Activated naive CD8-positive, alpha-beta T cell (primary cell): ENCODE data around the gene DPP8.
A peak's percentile ranks its signal among the peaks of the same experiment; 100 is the strongest.

Experiments
- H3K27ac Mint-ChIP-seq: one replicate; pipeline ENCODE4 v1.8.0; 2021; ENCODE audit warnings: mixed read lengths
- H3K27me3 Mint-ChIP-seq: one replicate; pipeline ENCODE4 v1.8.0; 2021; ENCODE audit warnings: mixed read lengths
- H3K36me3 Mint-ChIP-seq: one replicate; pipeline ENCODE4 v1.8.0; 2021; ENCODE audit warnings: mixed read lengths
- H3K4me1 Mint-ChIP-seq: one replicate; pipeline ENCODE4 v1.8.0; 2021; ENCODE audit warnings: low read depth, mixed read lengths
- H3K4me3 Mint-ChIP-seq: one replicate; pipeline ENCODE4 v1.8.0; 2021; ENCODE audit warnings: mild to moderate bottlenecking, mixed read lengths
- H3K9me3 Mint-ChIP-seq: one replicate; pipeline ENCODE4 v1.8.0; 2021; ENCODE audit warnings: low read depth, mixed read lengths

DPP8 gene

GRCh38 chr15:65423976-65424679 is 93.4 kb downstream of the DPP8 start:
- Mint-ChIP-seq H3K9me3 (no peaks in the 10 kb centered on the region), H3K27me3 (peaks cover 41% of the 10 kb centered on the region), H3K4me1 (peaks cover 13% of the 10 kb centered on the region), H3K27ac (no peak overlapping the region), H3K36me3 (peaks cover 5% of the 10 kb centered on the region), H3K4me3 (peak overlapping the region; percentile 92)

- peaks cover 13% of the 10 kb centered on the region for H3K4me1 Mint-ChIP-seq
- H3K36me3 Mint-ChIP-seq: peaks cover 5% of the 10 kb centered on the region
- peak overlapping the region; percentile 28 for H3K27ac Mint-ChIP-seq
- H3K4me3 Mint-ChIP-seq: peak overlapping the region; percentile 92
- H3K27me3 Mint-ChIP-seq: peaks cover 44% of the 10 kb centered on the region
- H3K9me3 Mint-ChIP-seq: no peaks in the 10 kb centered on the region
Measured at GRCh38 chr15:65423150-65423975, 94.1 kb downstream of the DPP8 start.

- Mint-ChIP-seq H3K36me3 (peaks cover 5% of the 10 kb centered on the region), H3K4me1 (peaks cover 13% of the 10 kb centered on the region), H3K27ac (no peak overlapping the region), H3K27me3 (peaks cover 51% of the 10 kb centered on the region), H3K4me3 (peak overlapping the region; percentile 84), H3K9me3 (no peaks in the 10 kb centered on the region)
Measured at GRCh38 chr15:65421360-65422215, 95.9 kb downstream of the DPP8 start.

GRCh38 chr15:65420975-65421359 is 96.5 kb downstream of the DPP8 start:
- Mint-ChIP-seq H3K4me1 (peaks cover 13% of the 10 kb centered on the region), H3K9me3 (no peaks in the 10 kb centered on the region), H3K27me3 (peaks cover 51% of the 10 kb centered on the region), H3K36me3 (peaks cover 5% of the 10 kb centered on the region), H3K4me3 (peak overlapping the region; percentile 52), H3K27ac (no peak overlapping the region)

GRCh38 chr15:65418596-65418995 is 98.9 kb downstream of the DPP8 start:
- Mint-ChIP-seq H3K4me1 (peaks cover 13% of the 10 kb centered on the region), H3K27ac (no peak overlapping the region), H3K4me3 (no peak overlapping the region), H3K27me3 (peaks cover 33% of the 10 kb centered on the region), H3K36me3 (peaks cover 5% of the 10 kb centered on the region), H3K9me3 (no peaks in the 10 kb centered on the region)

- Mint-ChIP-seq H3K36me3 (peaks cover 2% of the 10 kb centered on the region), H3K9me3 (no peaks in the 10 kb centered on the region), H3K4me3 (no peak overlapping the region), H3K4me1 (peaks cover 5% of the 10 kb centered on the region), H3K27ac (no peak overlapping the region), H3K27me3 (peaks cover 24% of the 10 kb centered on the region)
Measured at GRCh38 chr15:65416845-65417416, 100.6 kb downstream of the DPP8 start.

- Mint-ChIP-seq H3K4me1 (no peaks in the 10 kb centered on the region), H3K27ac (no peak overlapping the region), H3K27me3 (peaks cover 26% of the 10 kb centered on the region), H3K9me3 (no peaks in the 10 kb centered on the region), H3K4me3 (no peak overlapping the region), H3K36me3 (no peaks in the 10 kb centered on the region)
Measured at GRCh38 chr15:65414841-65415621, 102.5 kb downstream of the DPP8 start.

GRCh38 chr15:65413760-65414144 is 103.7 kb downstream of the DPP8 start:
- H3K27ac Mint-ChIP-seq: no peak overlapping the region
- H3K36me3 Mint-ChIP-seq: no peaks in the 10 kb centered on the region
- H3K4me1 Mint-ChIP-seq: no peaks in the 10 kb centered on the region
- no peaks in the 10 kb centered on the region for H3K9me3 Mint-ChIP-seq
- H3K4me3 Mint-ChIP-seq: no peak overlapping the region
- peaks cover 22% of the 10 kb centered on the region for H3K27me3 Mint-ChIP-seq

- no peak overlapping the region for H3K4me3 Mint-ChIP-seq
- no peaks in the 10 kb centered on the region for H3K9me3 Mint-ChIP-seq
- H3K27ac Mint-ChIP-seq: no peak overlapping the region
- H3K36me3 Mint-ChIP-seq: no peaks in the 10 kb centered on the region
- H3K4me1 Mint-ChIP-seq: no peaks in the 10 kb centered on the region
- H3K27me3 Mint-ChIP-seq: peaks cover 19% of the 10 kb centered on the region
Measured at GRCh38 chr15:65413051-65413759, 104.3 kb downstream of the DPP8 start.

GRCh38 chr15:65412556-65412955 is 104.9 kb downstream of the DPP8 start:
- Mint-ChIP-seq H3K4me1 (no peaks in the 10 kb centered on the region), H3K36me3 (no peaks in the 10 kb centered on the region), H3K4me3 (no peak overlapping the region), H3K27ac (no peak overlapping the region), H3K27me3 (peaks cover 19% of the 10 kb centered on the region), H3K9me3 (no peaks in the 10 kb centered on the region)

- no peaks in the 10 kb centered on the region for H3K36me3 Mint-ChIP-seq
- no peak overlapping the region for H3K27ac Mint-ChIP-seq
- no peaks in the 10 kb centered on the region for H3K4me1 Mint-ChIP-seq
- no peak overlapping the region for H3K4me3 Mint-ChIP-seq
- peaks cover 11% of the 10 kb centered on the region for H3K27me3 Mint-ChIP-seq
- H3K9me3 Mint-ChIP-seq: no peaks in the 10 kb centered on the region
Measured at GRCh38 chr15:65411465-65412071, 105.9 kb downstream of the DPP8 start.

- Mint-ChIP-seq H3K4me1 (no peaks in the 10 kb centered on the region), H3K36me3 (no peaks in the 10 kb centered on the region), H3K27ac (no peak overlapping the region), H3K9me3 (no peaks in the 10 kb centered on the region), H3K4me3 (no peak overlapping the region), H3K27me3 (peaks cover 10% of the 10 kb centered on the region)
Measured at GRCh38 chr15:65410972-65411371, 106.5 kb downstream of the DPP8 start.

GRCh38 chr15:65410036-65410435 is 107.5 kb downstream of the DPP8 start:
- Mint-ChIP-seq H3K4me1 (no peaks in the 10 kb centered on the region), H3K27ac (no peak overlapping the region), H3K27me3 (peaks cover 10% of the 10 kb centered on the region), H3K4me3 (no peak overlapping the region), H3K36me3 (no peaks in the 10 kb centered on the region), H3K9me3 (no peaks in the 10 kb centered on the region)
